ENCODE measurements around the gene TMED8. TPM values are rescaled to one million over a fixed set of nuclear protein-coding genes. Genes with fewer than 3 reads are reported as not detected.
"Not testable (repeated sequence)": the region's sequence is repeated elsewhere in the genome, so short reads cannot be mapped to it uniquely, and the experiment has no call there.

The TMED8 gene
- total and polyA plus RNA-seq, 4 donors: 1.3 to 6.9 (median 4.2) TPM

- Histone ChIP-seq H3K9me3 (ENCODE audit: control insufficient read depth in 4 of 4, low read length in 3 of 4) (peaks cover 0 to 5% (median 3%) of the 10 kb centered on the region in 4 donors), H3K36me3 (ENCODE audit: control insufficient read depth in 4 of 4, insufficient read depth in 3 of 4, low read depth in 1 of 4, low read length in 3 of 4) (peaks cover 18 to 59% (median 52%) of the 10 kb centered on the region in 4 donors), H3K27ac (ENCODE audit: low read depth in 1 of 2, low read length in 2 of 2) (no peak within 1 kb of the TSS), H3K4me1 (ENCODE audit: control insufficient read depth in 4 of 4, insufficient read depth in 4 of 4, low read length in 3 of 4) (no peaks in the 10 kb centered on the region), H3K4me3 (ENCODE audit: low read depth in 1 of 3, low read length in 3 of 3) (no peak within 1 kb of the TSS), H3K27me3 (ENCODE audit: control insufficient read depth in 4 of 4, insufficient read depth in 4 of 4, low read length in 3 of 4) (no peaks in the 10 kb centered on the region), H3K9ac (ENCODE audit: low read depth in 1 of 2, low read length in 2 of 2) (no peak within 1 kb of the TSS)
- no peak for TF ChIP-seq NR2F2 (IDR thresholded peaks at IDR 0.05)
- no peak for TF ChIP-seq TAF1 (conservative IDR thresholded peaks at IDR 0.05)
- TF ChIP-seq FOXA2 (IDR thresholded peaks at IDR 0.05): no peak
- no peak for TF ChIP-seq FOXA1 (IDR thresholded peaks at IDR 0.05)
- DNase-seq (ENCODE audit: low spot score): no peak
- WGBS: 100% methylated on average over 1 of the region's 1 CpG
Observed at GRCh38 chr14:77423423-77423822, 46.5 kb upstream of the TMED8 start, which contains the start of gene NOXRED1. TSS of gene NOXRED1 (minus strand) at chr14:77423523. CDS start at chr14:77422889, 634 bp downstream.

GRCh38 chr14:77421201-77421600, 44.3 kb upstream of the TMED8 start:
- WGBS: 74% methylated on average over 2 of the region's 2 CpGs
- no peak for TF ChIP-seq RAD21 (IDR thresholded peaks at IDR 0.05)
- no peak for TF ChIP-seq RXRA (IDR thresholded peaks at IDR 0.05)
- no peak for TF ChIP-seq FOXA1 (IDR thresholded peaks at IDR 0.05)
- no peak for TF ChIP-seq GABPA (IDR thresholded peaks at IDR 0.05 in 1 of 2, conservative IDR thresholded peaks at IDR 0.05 in 1 of 2)
- TF ChIP-seq FOXA2 (IDR thresholded peaks at IDR 0.05): no peak
- H3K9me3 ChIP-seq (ENCODE audit: control insufficient read depth in 4 of 4, low read length in 3 of 4): peaks cover 0 to 5% (median 3%) of the 10 kb centered on the region in 4 donors
- peaks cover 8 to 38% (median 30%) of the 10 kb centered on the region in 4 donors for H3K36me3 ChIP-seq (ENCODE audit: control insufficient read depth in 4 of 4, insufficient read depth in 3 of 4, low read depth in 1 of 4, low read length in 3 of 4)
- no peak overlapping the region for H3K4me3 ChIP-seq (ENCODE audit: low read depth in 1 of 3, low read length in 3 of 3)
- no peak overlapping the region for H3K27ac ChIP-seq (ENCODE audit: low read depth in 1 of 2, low read length in 2 of 2)
- no peaks in the 10 kb centered on the region for H3K27me3 ChIP-seq (ENCODE audit: control insufficient read depth in 4 of 4, insufficient read depth in 4 of 4, low read length in 3 of 4)
- H3K4me1 ChIP-seq (ENCODE audit: control insufficient read depth in 4 of 4, insufficient read depth in 4 of 4, low read length in 3 of 4): no peaks in the 10 kb centered on the region
- DNase-seq (ENCODE audit: low spot score): no peak
- no peak overlapping the region for H3K9ac ChIP-seq (ENCODE audit: low read depth in 1 of 2, low read length in 2 of 2)

DNA sequence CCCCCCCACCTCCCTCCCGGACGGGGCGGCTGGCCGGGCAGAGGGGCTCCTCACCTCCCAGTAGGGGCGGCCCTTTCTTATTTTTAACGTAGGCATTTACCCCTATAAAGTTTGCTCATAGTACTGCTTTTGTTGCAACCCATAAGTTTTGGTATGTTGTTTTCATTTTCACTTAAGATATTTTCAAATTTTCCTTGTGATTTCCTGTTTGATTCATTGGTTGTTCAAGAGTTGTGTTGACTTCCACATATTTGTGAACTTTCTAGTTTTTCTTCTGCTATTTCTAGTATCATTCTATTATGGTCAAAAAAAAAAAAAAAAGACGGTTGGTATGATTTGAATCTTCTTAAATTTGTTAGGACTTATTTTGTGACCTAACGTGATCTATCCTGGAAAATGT, 39.9 kb upstream of the TMED8 start:
- TF ChIP-seq HNF4G (IDR thresholded peaks at IDR 0.05) (no peak), RAD21 (IDR thresholded peaks at IDR 0.05) (no peak), CTCF (IDR thresholded peaks at IDR 0.05; ENCODE audit: low read depth, low read length, missing input control) (no peak), TAF1 (conservative IDR thresholded peaks at IDR 0.05) (no peak), FOXA1 (IDR thresholded peaks at IDR 0.05) (no peak), RXRA (IDR thresholded peaks at IDR 0.05) (no peak), NR2F2 (IDR thresholded peaks at IDR 0.05) (no peak), HNF4A (conservative IDR thresholded peaks at IDR 0.05) (no peak), JUND (IDR thresholded peaks at IDR 0.05) (no peak)
- TF ChIP-seq, protein P1, sequence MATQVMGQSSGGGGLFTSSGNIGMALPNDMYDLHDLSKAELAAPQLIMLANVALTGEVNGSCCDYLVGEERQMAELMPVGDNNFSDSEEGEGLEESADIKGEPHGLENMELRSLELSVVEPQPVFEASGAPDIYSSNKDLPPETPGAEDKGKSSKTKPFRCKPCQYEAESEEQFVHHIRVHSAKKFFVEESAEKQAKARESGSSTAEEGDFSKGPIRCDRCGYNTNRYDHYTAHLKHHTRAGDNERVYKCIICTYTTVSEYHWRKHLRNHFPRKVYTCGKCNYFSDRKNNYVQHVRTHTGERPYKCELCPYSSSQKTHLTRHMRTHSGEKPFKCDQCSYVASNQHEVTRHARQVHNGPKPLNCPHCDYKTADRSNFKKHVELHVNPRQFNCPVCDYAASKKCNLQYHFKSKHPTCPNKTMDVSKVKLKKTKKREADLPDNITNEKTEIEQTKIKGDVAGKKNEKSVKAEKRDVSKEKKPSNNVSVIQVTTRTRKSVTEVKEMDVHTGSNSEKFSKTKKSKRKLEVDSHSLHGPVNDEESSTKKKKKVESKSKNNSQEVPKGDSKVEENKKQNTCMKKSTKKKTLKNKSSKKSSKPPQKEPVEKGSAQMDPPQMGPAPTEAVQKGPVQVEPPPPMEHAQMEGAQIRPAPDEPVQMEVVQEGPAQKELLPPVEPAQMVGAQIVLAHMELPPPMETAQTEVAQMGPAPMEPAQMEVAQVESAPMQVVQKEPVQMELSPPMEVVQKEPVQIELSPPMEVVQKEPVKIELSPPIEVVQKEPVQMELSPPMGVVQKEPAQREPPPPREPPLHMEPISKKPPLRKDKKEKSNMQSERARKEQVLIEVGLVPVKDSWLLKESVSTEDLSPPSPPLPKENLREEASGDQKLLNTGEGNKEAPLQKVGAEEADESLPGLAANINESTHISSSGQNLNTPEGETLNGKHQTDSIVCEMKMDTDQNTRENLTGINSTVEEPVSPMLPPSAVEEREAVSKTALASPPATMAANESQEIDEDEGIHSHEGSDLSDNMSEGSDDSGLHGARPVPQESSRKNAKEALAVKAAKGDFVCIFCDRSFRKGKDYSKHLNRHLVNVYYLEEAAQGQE (IDR thresholded peaks at IDR 0.05): no peak
- TF ChIP-seq, protein P2, sequence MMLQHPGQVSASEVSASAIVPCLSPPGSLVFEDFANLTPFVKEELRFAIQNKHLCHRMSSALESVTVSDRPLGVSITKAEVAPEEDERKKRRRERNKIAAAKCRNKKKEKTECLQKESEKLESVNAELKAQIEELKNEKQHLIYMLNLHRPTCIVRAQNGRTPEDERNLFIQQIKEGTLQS (IDR thresholded peaks at IDR 0.05): no peak
- H3K9ac ChIP-seq (ENCODE audit: low read depth in 1 of 2, low read length in 2 of 2): no peak overlapping the region
- peaks cover 0 to 7% (median under 1%) of the 10 kb centered on the region in 4 donors for H3K36me3 ChIP-seq (ENCODE audit: control insufficient read depth in 4 of 4, insufficient read depth in 3 of 4, low read depth in 1 of 4, low read length in 3 of 4)
- no peaks in the 10 kb centered on the region for H3K27me3 ChIP-seq (ENCODE audit: control insufficient read depth in 4 of 4, insufficient read depth in 4 of 4, low read length in 3 of 4)
- peaks cover 0 to 5% (median 3%) of the 10 kb centered on the region in 4 donors for H3K9me3 ChIP-seq (ENCODE audit: control insufficient read depth in 4 of 4, low read length in 3 of 4)
- H3K4me3 ChIP-seq (ENCODE audit: low read depth in 1 of 3, low read length in 3 of 3): no peak overlapping the region
- H3K4me1 ChIP-seq (ENCODE audit: control insufficient read depth in 4 of 4, insufficient read depth in 4 of 4, low read length in 3 of 4): no peaks in the 10 kb centered on the region
- DNase-seq (ENCODE audit: low spot score): no peak
- H3K27ac ChIP-seq (ENCODE audit: low read depth in 1 of 2, low read length in 2 of 2): no peak overlapping the region
- WGBS: 95% methylated on average over 8 of the region's 8 CpGs

GRCh38 chr14:77416098-77416497, 39.2 kb upstream of the TMED8 start:
- DNase-seq (ENCODE audit: low spot score); H3K36me3 ChIP-seq (ENCODE audit: control insufficient read depth in 4 of 4, insufficient read depth in 3 of 4, low read depth in 1 of 4, low read length in 3 of 4); H3K27ac ChIP-seq (ENCODE audit: low read depth in 1 of 2, low read length in 2 of 2); H3K9me3 ChIP-seq (ENCODE audit: control insufficient read depth in 4 of 4, low read length in 3 of 4); H3K9ac ChIP-seq (ENCODE audit: low read depth in 1 of 2, low read length in 2 of 2); H3K4me1 ChIP-seq (ENCODE audit: control insufficient read depth in 4 of 4, insufficient read depth in 4 of 4, low read length in 3 of 4); H3K4me3 ChIP-seq (ENCODE audit: low read depth in 1 of 3, low read length in 3 of 3); H3K27me3 ChIP-seq (ENCODE audit: control insufficient read depth in 4 of 4, insufficient read depth in 4 of 4, low read length in 3 of 4): not testable (repeated sequence)
- WGBS: 82% methylated on average over 2 of the region's 3 CpGs

- 96% methylated on average over 10 of the region's 10 CpGs for WGBS
- H3K9me3 ChIP-seq (ENCODE audit: control insufficient read depth in 4 of 4, low read length in 3 of 4); H3K4me3 ChIP-seq (ENCODE audit: low read depth in 1 of 3, low read length in 3 of 3); H3K27me3 ChIP-seq (ENCODE audit: control insufficient read depth in 4 of 4, insufficient read depth in 4 of 4, low read length in 3 of 4); H3K27ac ChIP-seq (ENCODE audit: low read depth in 1 of 2, low read length in 2 of 2); H3K9ac ChIP-seq (ENCODE audit: low read depth in 1 of 2, low read length in 2 of 2); H3K36me3 ChIP-seq (ENCODE audit: control insufficient read depth in 4 of 4, insufficient read depth in 3 of 4, low read depth in 1 of 4, low read length in 3 of 4); H3K4me1 ChIP-seq (ENCODE audit: control insufficient read depth in 4 of 4, insufficient read depth in 4 of 4, low read length in 3 of 4); DNase-seq (ENCODE audit: low spot score): not testable (repeated sequence)
Observed at GRCh38 chr14:77415403-77416030, 38.6 kb upstream of the TMED8 start.

Data from liver (tissue), 9 donors.